Astrocyte (in vitro differentiated cells and primary cell): ENCODE data around the gene RAB27B. TPM values are rescaled to one million over a fixed set of nuclear protein-coding genes. Genes with fewer than 3 reads are reported as not detected.

Experiments
- DNase-seq: peaks from one replicate; pipeline ENCODE4 v3.0.0-alpha.2; 2010; ENCODE audit warnings: low read depth
- FAIRE-seq: peaks from 2 replicates; lab custom pipeline; 2011; peaks lifted over from hg19 to GRCh38; lab: Jason Lieb, UNC
- H2AFZ ChIP-seq: 2 replicates; pipeline ENCODE4 v1.6.0; 2012; ENCODE audit warnings: low read depth, low read length, inconsistent platforms
- H3K27ac ChIP-seq: 2 replicates; pipeline ENCODE4 v1.5.1; 2011; ENCODE audit warnings: low read depth, low read length, inconsistent platforms
- H3K27me3 ChIP-seq: 2 replicates; pipeline ENCODE4 v1.6.0; 2011; ENCODE audit warnings: low read length, inconsistent platforms; ENCODE audit not compliant: insufficient read depth
- H3K36me3 ChIP-seq: 2 replicates; pipeline ENCODE4 v1.5.1; 2011; ENCODE audit warnings: low read length, inconsistent platforms; ENCODE audit not compliant: insufficient read depth
- H3K4me1 ChIP-seq: 2 replicates; pipeline ENCODE4 v1.5.1; 2011; ENCODE audit warnings: low read length, inconsistent platforms; ENCODE audit not compliant: insufficient read depth
- H3K4me2 ChIP-seq: 2 replicates; pipeline ENCODE4 v1.6.0; 2012; ENCODE audit warnings: low read length, inconsistent platforms
- H3K4me3 ChIP-seq: 2 replicates; pipeline ENCODE4 v1.5.1; 2011; ENCODE audit warnings: low read depth, mild to moderate bottlenecking, low read length, inconsistent platforms; ENCODE audit not compliant: insufficient read depth
- H3K79me2 ChIP-seq: 2 replicates; pipeline ENCODE4 v1.6.0; 2012; ENCODE audit warnings: mild to moderate bottlenecking, low read length, inconsistent platforms; ENCODE audit not compliant: insufficient read depth
- H3K9ac ChIP-seq: 2 replicates; pipeline ENCODE4 v1.6.0; 2012; ENCODE audit warnings: mild to moderate bottlenecking, low read length, inconsistent platforms
- H3K9me3 ChIP-seq: 2 replicates; pipeline ENCODE4 v1.5.1; 2012; ENCODE audit warnings: low read depth, mild to moderate bottlenecking, low read length, inconsistent platforms; ENCODE audit not compliant: insufficient read depth
- H4K20me1 ChIP-seq: 2 replicates; pipeline ENCODE4 v1.6.0; 2012; ENCODE audit warnings: low read length, inconsistent platforms; ENCODE audit not compliant: insufficient read depth
- H3K27ac Mint-ChIP-seq: one replicate; pipeline ENCODE4 v1.8.0; 2021; ENCODE audit warnings: mild to moderate bottlenecking, mixed read lengths; ENCODE audit not compliant: unreplicated experiment
- H3K27me3 Mint-ChIP-seq: one replicate; pipeline ENCODE4 v1.8.0; 2021; ENCODE audit warnings: low read depth, mixed read lengths; ENCODE audit not compliant: unreplicated experiment
- H3K36me3 Mint-ChIP-seq: one replicate; pipeline ENCODE4 v1.8.0; 2021; ENCODE audit warnings: low read depth, mixed read lengths; ENCODE audit not compliant: unreplicated experiment
- H3K4me1 Mint-ChIP-seq: one replicate; pipeline ENCODE4 v1.8.0; 2021; ENCODE audit warnings: low read depth, mixed read lengths; ENCODE audit not compliant: unreplicated experiment
- H3K4me3 Mint-ChIP-seq: one replicate; pipeline ENCODE4 v1.8.0; 2021; ENCODE audit warnings: mild to moderate bottlenecking, moderate library complexity, mixed read lengths; ENCODE audit not compliant: unreplicated experiment
- H3K9me3 Mint-ChIP-seq: one replicate; pipeline ENCODE4 v1.8.0; 2021; ENCODE audit warnings: mild to moderate bottlenecking, mixed read lengths; ENCODE audit not compliant: unreplicated experiment
- CTCF ChIP-seq: IDR thresholded peaks from 2 replicates; pipeline ENCODE4 v1.5.1; 2011; ENCODE audit warnings: low read depth, mild to moderate bottlenecking, inconsistent platforms, low read length, moderate library complexity; ENCODE audit not compliant: insufficient read depth
- EZH2 ChIP-seq: IDR thresholded peaks from 2 replicates; pipeline ENCODE4 v1.6.1; 2012; ENCODE audit warnings: mild to moderate bottlenecking, low read length, inconsistent platforms; ENCODE audit not compliant: insufficient read depth
- total RNA-seq: library from RNA; stranded (reverse); gene quantifications from 2 replicates; pipeline ENCODE4 v1.2.1, GENCODE V29; 2021

The RAB27B gene
- total RNA-seq, 1 donor from 2014 or later = 0.91 TPM

GRCh38 chr18:54878659-54879358 lies 50.5 kb downstream of the RAB27B start:
- no peaks in the 10 kb centered on the region for H3K79me2 ChIP-seq
- H3K4me3 ChIP-seq = no peak overlapping the region
- H3K27me3 ChIP-seq = no peaks in the 10 kb centered on the region
- H3K4me3 Mint-ChIP-seq = no peak overlapping the region
- peaks cover 3% of the 10 kb centered on the region for H3K4me1 ChIP-seq
- no peaks in the 10 kb centered on the region for H3K9me3 ChIP-seq
- H3K36me3 Mint-ChIP-seq = no peaks in the 10 kb centered on the region
- no peaks in the 10 kb centered on the region for H4K20me1 ChIP-seq
- TF ChIP-seq EZH2 (no peak), CTCF (no peak)
- no peak overlapping the region for H3K4me2 ChIP-seq
- no peak overlapping the region for H3K27ac ChIP-seq
- no peak for FAIRE-seq
- H3K9me3 Mint-ChIP-seq = peaks cover 4% of the 10 kb centered on the region
- no peaks in the 10 kb centered on the region for H3K27me3 Mint-ChIP-seq
- no peaks in the 10 kb centered on the region for H3K36me3 ChIP-seq
- peaks cover 7% of the 10 kb centered on the region for H3K4me1 Mint-ChIP-seq
- no peak overlapping the region for H2AFZ ChIP-seq
- no peak overlapping the region for H3K27ac Mint-ChIP-seq
- no peak overlapping the region for H3K9ac ChIP-seq
- no peak for DNase-seq

GRCh38 chr18:54879691-54880090 lies 51.4 kb downstream of the RAB27B start:
- H3K4me1 Mint-ChIP-seq = peaks cover 8% of the 10 kb centered on the region
- peaks cover 4% of the 10 kb centered on the region for H3K9me3 Mint-ChIP-seq
- no peaks in the 10 kb centered on the region for H3K36me3 Mint-ChIP-seq
- FAIRE-seq (no peak), DNase-seq (no peak)
- Histone ChIP-seq H3K27ac (no peak overlapping the region), H3K9ac (no peak overlapping the region), H3K4me2 (no peak overlapping the region), H3K27me3 (no peaks in the 10 kb centered on the region), H4K20me1 (no peaks in the 10 kb centered on the region), H3K4me3 (no peak overlapping the region), H3K36me3 (no peaks in the 10 kb centered on the region), H3K79me2 (no peaks in the 10 kb centered on the region), H3K9me3 (no peaks in the 10 kb centered on the region), H3K4me1 (peaks cover 3% of the 10 kb centered on the region), H2AFZ (no peak overlapping the region)
- no peaks in the 10 kb centered on the region for H3K27me3 Mint-ChIP-seq
- H3K4me3 Mint-ChIP-seq = no peak overlapping the region
- TF ChIP-seq CTCF (no peak), EZH2 (no peak)
- H3K27ac Mint-ChIP-seq = peak overlapping the region; percentile 5

- Histone ChIP-seq H3K79me2 (no peaks in the 10 kb centered on the region), H3K4me1 (peaks cover 3% of the 10 kb centered on the region), H4K20me1 (no peaks in the 10 kb centered on the region), H3K36me3 (no peaks in the 10 kb centered on the region), H3K9me3 (no peaks in the 10 kb centered on the region), H3K27ac (peak overlapping the region; percentile 24), H3K9ac (no peak overlapping the region), H3K27me3 (no peaks in the 10 kb centered on the region), H2AFZ (no peak overlapping the region), H3K4me2 (no peak overlapping the region), H3K4me3 (no peak overlapping the region)
- FAIRE-seq (no peak), DNase-seq (peak; percentile 66)
- H3K36me3 Mint-ChIP-seq = no peaks in the 10 kb centered on the region
- peaks cover 4% of the 10 kb centered on the region for H3K9me3 Mint-ChIP-seq
- H3K4me1 Mint-ChIP-seq = peaks cover 8% of the 10 kb centered on the region
- TF ChIP-seq EZH2 (no peak), CTCF (no peak)
- no peak overlapping the region for H3K4me3 Mint-ChIP-seq
- peak overlapping the region; percentile 84 for H3K27ac Mint-ChIP-seq
- no peaks in the 10 kb centered on the region for H3K27me3 Mint-ChIP-seq
Observed at GRCh38 chr18:54880395-54881105, 52.3 kb downstream of the RAB27B start.
